GM18870 (cell line): Measurements from ENCODE around the gene ZNF432.
A peak's percentile ranks its signal among the peaks of the same experiment; 100 is the strongest.

ENCODE experiments used
- ATAC-seq: cut with Tn5 transposase; IDR thresholded peaks from one replicate; pipeline ENCODE4 v1.9.1; 2021; ENCODE audit warnings: moderate library complexity; ENCODE audit not compliant: unreplicated experiment

ZNF432 gene

DNA sequence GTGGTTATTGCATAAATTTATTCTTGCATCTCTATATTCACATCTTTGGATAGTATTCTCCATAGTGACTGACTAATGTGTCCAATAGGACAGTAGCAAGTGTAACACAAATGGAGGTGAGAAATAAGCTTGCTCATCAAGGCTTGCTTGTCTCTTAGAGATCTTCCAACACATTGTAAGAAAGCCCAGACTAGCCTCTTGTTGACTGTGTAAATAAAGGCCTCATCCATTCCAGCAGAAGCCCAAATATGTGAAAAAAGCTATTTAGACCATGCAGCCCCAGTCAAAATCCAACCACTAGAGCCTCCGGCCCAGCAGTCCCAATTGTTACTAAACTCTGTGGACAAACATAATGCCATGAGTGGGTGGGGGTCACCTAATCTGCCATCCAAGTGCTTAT lies 38.0 kb downstream of the ZNF432 start:
- no peak for ATAC-seq

DNA sequence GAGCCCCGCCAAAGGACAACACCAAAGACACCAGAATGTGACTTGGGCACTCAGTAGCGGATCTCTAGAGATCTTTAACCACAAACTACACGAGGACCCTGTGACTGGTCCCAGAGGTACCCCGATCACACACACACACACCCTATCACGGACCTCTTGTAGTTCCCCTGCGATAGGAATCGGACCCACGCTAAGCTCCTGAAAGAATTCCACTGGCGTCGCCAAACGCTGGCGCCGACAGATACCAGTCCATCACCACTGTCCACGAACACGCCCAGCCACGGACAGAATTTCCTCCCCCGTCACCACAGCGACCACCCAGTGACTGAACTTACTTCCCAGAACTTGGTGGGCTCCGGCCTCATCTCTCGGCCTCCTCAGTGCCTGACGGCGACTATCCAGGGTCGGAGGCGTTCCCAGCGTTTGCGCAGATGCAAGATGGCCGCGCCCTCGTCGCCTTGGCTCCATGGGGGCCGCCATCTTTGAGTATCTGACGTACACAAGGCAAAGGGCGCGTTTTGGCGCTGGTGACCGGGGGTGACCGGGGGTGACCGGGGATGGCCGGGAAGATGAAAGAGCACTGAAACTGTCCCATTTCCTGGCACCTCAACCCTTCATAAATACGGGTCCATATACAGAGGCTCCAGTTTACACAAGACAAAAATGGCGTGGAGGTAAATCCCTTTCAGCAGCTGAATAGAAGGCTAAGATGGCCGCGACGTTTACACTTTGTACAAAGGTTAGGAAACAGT lies 40.7 kb downstream of the ZNF432 start, which contains the start of gene ZNF615:
Gene ZNF615, minus strand, starts transcription at position 406 of the 752 bp plus-strand sequence. CDS start 4,500 bp downstream, outside the sequence.
- ATAC-seq = peak; percentile 65

DNA sequence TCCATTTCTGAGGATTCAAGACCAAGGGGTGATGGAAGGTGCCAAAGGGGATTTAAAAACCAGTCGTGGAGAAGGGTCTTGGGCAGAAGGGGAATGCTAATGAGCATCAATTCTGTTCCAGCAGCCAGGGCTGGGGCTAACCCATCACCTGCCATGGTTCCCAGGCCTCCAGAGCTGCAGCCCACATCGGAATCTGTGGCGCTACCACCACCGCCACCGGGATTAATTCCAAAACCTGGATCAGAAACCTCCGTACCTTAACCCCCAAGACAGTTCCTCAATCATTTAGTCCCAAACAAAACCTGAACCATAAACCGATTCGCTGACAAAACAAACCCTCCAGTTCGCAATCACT lies 41.2 kb downstream of the ZNF432 start:
- no peak for ATAC-seq

DNA sequence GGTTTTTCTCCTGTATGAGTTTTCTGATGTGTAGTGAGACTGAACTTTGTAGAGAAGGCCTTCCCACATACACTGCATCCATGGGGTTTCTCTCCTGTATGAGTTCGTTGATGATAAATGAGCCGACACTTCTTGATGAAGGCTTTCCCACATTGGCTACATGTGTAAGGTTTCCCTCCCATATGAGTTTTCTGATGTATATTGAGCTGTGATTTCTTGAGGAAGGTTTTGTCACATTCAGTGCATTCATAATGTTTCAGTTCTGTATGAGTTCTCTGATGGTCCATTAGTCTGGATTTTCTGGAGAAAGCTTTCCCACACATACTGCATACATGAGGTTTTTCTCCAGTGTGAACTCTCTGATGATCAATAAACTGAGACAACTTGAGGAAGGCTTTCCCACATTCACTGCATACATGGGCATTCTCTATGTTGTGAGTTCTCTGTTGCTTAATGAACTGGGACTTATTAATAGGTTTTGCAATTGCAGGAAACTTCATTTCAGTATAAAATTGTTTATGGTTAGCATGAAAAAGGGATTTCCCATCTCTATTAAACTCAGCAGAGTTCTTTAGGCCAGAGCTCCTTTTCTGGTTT lies 54.5 kb downstream of the ZNF432 start:
- no peak for ATAC-seq

DNA sequence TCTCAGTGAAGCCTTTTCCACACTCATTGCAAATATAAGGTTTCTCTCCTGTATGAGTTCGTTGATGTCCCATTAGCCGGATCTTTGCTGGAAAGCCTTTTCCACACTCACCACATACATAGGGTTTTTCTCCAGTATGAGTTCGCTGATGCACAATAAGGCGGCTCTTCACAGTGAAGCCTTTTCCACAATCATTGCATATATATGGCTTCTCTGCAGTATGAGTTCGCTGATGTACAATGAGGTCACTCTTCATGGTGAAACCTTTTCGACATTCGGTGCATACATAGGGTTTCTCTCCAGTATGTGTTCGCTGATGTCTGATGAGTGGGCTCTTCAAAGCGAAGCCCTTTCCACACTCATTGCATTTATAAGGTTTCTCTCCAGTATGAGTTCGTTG lies 55.2 kb downstream of the ZNF432 start:
- no peak for ATAC-seq

DNA sequence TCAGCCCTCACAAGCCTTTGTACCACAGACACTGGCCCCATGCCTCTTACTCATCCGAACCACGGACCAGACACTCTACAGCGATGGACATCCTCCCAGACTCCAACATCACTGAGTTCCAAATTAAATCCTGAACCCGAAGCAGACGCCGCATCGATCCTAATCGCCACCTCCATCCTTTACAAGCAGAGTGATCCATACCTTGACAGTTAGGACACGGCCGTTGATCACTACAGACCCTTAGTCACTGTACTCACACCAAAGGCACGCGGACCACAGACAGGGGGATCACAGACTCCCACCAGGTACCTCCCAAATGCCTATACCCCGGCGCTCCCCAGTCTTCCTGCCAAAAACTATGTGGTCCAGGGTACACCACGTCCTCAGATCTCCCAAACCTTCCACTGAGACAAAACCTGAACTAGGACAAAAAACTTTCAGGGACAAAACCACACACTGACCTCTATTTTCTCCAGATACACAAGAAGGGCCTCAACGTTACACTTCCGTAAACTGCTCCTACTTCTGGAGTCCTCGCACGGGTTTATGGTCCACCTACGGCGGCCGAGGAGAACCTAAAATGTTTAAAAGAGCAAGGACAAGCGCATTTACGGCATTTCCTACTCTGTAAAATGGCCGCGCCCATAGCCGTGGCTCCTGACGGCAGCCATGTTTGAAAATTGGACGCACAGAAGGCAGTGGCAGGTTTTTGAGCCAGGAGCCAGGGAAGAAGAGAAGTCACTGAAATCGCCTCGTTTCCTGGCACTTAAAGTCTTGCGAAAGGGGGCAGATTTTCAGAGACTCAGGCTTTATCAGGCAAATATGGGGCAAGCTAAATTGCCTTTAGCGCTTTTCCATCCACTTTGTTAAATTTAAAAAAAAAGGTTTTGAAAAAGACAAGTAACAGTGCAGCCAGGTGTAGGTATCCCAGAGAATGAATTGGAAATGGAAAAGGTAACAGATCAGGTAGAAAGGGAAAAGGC lies 62.0 kb downstream of the ZNF432 start, which contains the start of gene ZNF350:
Gene ZNF350, minus strand, starts transcription at position 532 of the 983 bp plus-strand sequence. CDS start 12,480 bp downstream, outside the sequence.
- ATAC-seq = peak; percentile 74

DNA sequence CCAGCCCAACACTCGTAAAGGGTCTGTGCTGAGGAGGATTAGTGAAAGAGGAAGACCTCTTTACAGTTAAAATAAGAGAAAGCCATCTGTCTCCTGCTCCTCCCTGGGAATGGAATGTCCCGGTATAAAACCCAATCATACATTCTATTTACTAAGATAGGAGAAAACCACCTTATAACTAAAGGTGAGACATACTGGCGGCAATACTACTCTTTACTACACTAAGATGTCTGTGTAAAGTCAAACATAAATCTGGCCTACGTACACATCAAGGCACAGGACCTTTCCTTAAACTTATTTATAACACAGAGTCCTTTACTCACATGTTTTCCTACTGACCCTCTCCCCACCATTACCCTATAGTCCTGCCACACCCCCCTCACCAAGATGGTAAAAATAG lies 65.3 kb downstream of the ZNF432 start:
- ATAC-seq = no peak
